Lower leg skin (tissue), 4 donors: ENCODE measurements around the gene CALB2. TPM values are rescaled to one million over a fixed set of nuclear protein-coding genes. Genes with fewer than 3 reads are reported as not detected.
"Not testable (repeated sequence)": the region's sequence is repeated elsewhere in the genome, so short reads cannot be mapped to it uniquely, and the experiment has no call there.

Experiments used
- DNase-seq, 2 donors: peaks; one replicate each; pipeline ENCODE4 v3.0.0-alpha.2; 2019; ENCODE audit warnings: low spot score in 2 of 2
- H3K4me3 ChIP-seq: fragments of 200-600 bp; sonication (generic); 2 replicates; pipeline ENCODE4 v1.5.1; 2017; ENCODE audit warnings: mild to moderate bottlenecking, low read depth; ENCODE audit not compliant: poor library complexity, severe bottlenecking
- POLR2A ChIP-seq, 2 donors: fragments of 450-650 bp; IDR thresholded peaks; one replicate each; pipeline ENCODE4 v1.6.1; 2016 to 2017; ENCODE audit warnings: antibody characterized with exemption in 2 of 2, mild to moderate bottlenecking in 1 of 2, moderate library complexity in 1 of 2
- whole genome bisulfite sequencing, 2 donors: methylation state at CpG; one replicate each; pipeline ENCODE4 v1.1.5; 2018; 5-methylcytosine and 5-hydroxymethylcytosine counted together
- intact Hi-C: fragments of 100-400 bp; cut with DNase I; formaldehyde crosslinking; loops from one replicate; pipeline ENCODE4 v1.15.0; 2023; ENCODE audit warnings: low total_unique reads
- total RNA-seq, 4 donors: library from RNA; depleted of rRNA; stranded (reverse); fragments of >200 nt; gene quantifications; one replicate each; pipeline ENCODE4 v1.1.0, GENCODE V29; 2016
- TF ChIP-seq, protein P1 (sequence below), 3 donors: fragments of 450-650 bp; IDR thresholded peaks; one replicate each; pipeline ENCODE4 v1.5.1; 2016; ENCODE audit warnings: antibody characterized with exemption in 3 of 3, mild to moderate bottlenecking in 3 of 3, moderate library complexity in 2 of 3

CALB2 gene, protein sequence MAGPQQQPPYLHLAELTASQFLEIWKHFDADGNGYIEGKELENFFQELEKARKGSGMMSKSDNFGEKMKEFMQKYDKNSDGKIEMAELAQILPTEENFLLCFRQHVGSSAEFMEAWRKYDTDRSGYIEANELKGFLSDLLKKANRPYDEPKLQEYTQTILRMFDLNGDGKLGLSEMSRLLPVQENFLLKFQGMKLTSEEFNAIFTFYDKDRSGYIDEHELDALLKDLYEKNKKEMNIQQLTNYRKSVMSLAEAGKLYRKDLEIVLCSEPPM
- 1 to 10 TPM in 3 of 4 donors, not detected in 1; 3.8 to 5.1 (median 4.1) TPM for total RNA-seq

DNA sequence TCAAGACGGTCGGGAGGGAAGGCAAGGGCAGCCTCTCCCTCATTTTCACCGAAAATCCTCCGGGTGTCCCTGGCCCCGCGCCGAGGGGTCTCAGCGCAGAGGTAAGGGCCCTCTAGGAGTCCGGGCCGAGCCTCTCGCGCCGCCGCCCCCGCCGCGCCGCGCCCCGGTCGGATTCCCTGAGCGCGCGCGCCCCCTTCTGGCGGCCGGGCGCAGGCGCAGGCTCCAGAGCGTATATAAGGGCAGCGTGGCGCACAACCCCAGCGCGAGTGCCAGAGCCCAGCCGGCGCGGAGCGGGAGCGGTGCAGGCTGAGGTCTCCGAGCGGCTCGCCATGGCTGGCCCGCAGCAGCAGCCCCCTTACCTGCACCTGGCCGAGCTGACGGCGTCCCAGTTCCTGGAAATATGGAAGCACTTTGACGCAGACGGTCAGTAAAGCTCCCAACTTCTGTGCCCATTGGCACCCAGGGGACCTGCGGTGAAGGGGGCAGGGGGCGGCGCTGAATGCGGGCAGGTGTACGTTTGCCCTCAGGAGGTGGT lies at the start of gene CALB2:
Gene CALB2 (plus strand): TSS at position 260 of the 535 bp plus-strand sequence. CDS start 70 bp downstream, at position 330.
- intact Hi-C loops, result no loop called here
- 1 to 4% methylated on average over 31 to 37 of the region's 53 CpGs for WGBS, 2 donors
- H3K4me3 ChIP-seq, result no peak within 1 kb of the TSS

DNA sequence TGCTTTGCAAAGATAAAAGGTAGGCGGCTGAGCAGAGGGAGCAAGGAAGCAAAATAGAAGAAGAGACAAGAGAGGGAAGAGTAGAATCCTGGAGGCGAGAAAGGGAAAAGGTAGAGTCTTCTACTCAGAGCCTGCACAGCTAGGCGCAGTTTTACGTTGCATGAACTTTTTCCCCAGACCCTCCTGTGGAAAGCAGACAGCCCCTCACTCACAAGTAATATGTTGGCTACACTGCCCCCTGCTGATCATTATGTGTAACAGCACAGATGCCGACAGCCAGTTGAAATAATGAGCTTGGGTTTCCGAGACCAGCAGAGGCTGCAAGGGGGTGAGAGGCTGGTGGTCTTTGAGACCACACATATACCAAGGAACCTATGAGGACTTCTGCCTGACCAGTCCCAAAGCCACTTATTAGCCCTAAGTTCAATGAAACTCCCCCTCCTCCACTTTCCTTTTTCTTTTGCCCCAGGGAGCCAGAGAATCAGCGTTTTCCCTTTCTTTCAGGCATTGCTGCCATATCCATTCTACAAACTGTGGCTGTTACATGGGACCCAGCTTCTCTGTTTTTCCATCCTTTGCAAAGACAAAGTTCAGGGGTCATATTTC lies 46.9 kb upstream of the CALB2 start:
- 22 to 23% methylated on average over 7 of the region's 7 CpGs for whole genome bisulfite sequencing, 2 donors
- no peak overlapping the region for H3K4me3 ChIP-seq
- intact Hi-C loops, result no loop called here
- DNase-seq, result no peak
- TF ChIP-seq, protein P1, sequence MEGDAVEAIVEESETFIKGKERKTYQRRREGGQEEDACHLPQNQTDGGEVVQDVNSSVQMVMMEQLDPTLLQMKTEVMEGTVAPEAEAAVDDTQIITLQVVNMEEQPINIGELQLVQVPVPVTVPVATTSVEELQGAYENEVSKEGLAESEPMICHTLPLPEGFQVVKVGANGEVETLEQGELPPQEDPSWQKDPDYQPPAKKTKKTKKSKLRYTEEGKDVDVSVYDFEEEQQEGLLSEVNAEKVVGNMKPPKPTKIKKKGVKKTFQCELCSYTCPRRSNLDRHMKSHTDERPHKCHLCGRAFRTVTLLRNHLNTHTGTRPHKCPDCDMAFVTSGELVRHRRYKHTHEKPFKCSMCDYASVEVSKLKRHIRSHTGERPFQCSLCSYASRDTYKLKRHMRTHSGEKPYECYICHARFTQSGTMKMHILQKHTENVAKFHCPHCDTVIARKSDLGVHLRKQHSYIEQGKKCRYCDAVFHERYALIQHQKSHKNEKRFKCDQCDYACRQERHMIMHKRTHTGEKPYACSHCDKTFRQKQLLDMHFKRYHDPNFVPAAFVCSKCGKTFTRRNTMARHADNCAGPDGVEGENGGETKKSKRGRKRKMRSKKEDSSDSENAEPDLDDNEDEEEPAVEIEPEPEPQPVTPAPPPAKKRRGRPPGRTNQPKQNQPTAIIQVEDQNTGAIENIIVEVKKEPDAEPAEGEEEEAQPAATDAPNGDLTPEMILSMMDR (IDR thresholded peaks at IDR 0.05), result peak in 1 of 3 donors; percentile 25
- TF ChIP-seq POLR2A (IDR thresholded peaks at IDR 0.05), result no peak

More for the DNA sequence above, at the start of gene CALB2:
- peak; percentile 34 to 92 for DNase-seq
- TF ChIP-seq, protein P1 (IDR thresholded peaks at IDR 0.05), result no peak
- TF ChIP-seq POLR2A (IDR thresholded peaks at IDR 0.05), result no peak

DNA sequence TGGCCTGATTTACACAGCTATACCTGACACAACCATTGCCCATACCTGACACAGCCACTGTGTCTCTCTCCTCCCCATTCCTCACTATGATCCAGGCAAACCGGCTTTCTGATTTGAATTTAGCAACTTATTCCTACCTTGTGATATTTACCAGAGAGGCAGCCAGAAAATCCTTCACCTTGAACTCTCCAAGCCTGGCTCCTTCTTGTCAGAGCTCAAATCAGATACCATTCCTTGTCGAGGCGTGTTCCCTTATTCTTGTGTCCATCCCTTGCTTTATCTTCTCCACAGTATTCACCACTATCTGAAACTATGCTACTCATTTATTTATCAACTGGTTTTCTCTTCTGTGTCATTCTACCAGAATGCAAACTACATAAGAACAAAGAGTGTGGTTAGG lies 44.9 kb upstream of the CALB2 start:
- H3K4me3 ChIP-seq, intact Hi-C loops, DNase-seq: not testable (repeated sequence)
- WGBS, 2 donors, result 67 to 74% methylated on average over 3 of the region's 3 CpGs

DNA sequence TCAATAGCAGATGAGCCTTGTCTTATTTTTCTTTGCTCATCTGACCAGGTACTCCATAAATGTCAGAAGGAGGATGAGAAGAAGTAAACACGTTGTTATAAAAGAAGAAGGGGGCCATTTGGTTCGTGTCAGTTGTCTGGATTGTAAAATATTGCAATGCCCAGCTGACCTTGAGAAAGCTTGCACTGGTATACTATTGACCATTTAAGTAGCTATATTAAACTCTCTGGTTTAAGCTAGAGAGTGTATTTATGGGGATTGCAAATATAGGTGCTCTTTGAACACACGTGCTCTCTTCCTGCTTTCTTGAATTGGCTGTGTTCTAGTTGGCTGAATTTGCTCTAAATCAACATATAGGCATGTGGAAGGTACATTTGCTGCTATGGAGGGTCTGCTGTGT lies 43.3 kb upstream of the CALB2 start:
- no peak for TF ChIP-seq POLR2A (IDR thresholded peaks at IDR 0.05)
- TF ChIP-seq, protein P1 (IDR thresholded peaks at IDR 0.05), result no peak
- intact Hi-C loops, result no loop called here
- DNase-seq, result no peak
- H3K4me3 ChIP-seq, result no peak overlapping the region
- WGBS, 2 donors, result 24 to 36% methylated on average over 3 of the region's 3 CpGs

DNA sequence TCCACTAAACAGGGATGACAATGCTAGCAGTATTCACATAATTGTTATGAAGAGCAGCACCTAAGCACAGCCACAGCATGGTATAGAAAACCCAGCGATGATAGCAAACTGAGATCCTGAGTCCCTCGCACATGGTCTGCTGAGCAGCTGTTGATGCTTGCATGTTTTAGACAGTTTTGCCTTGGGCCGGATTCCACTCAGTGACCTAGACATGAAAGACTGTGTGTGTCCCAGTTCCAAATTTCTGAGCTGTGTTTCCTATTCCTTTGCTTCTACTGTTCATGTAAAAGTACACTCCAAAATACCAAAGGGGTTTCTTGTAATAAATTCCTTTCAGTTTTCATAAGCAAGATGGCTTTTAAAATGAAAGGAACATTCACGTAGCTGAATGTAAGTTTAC lies 38.5 kb upstream of the CALB2 start:
- 52 to 75% methylated on average over 4 of the region's 4 CpGs for WGBS, 2 donors
- TF ChIP-seq POLR2A (IDR thresholded peaks at IDR 0.05), result no peak
- TF ChIP-seq, protein P1 (IDR thresholded peaks at IDR 0.05), result no peak

DNA sequence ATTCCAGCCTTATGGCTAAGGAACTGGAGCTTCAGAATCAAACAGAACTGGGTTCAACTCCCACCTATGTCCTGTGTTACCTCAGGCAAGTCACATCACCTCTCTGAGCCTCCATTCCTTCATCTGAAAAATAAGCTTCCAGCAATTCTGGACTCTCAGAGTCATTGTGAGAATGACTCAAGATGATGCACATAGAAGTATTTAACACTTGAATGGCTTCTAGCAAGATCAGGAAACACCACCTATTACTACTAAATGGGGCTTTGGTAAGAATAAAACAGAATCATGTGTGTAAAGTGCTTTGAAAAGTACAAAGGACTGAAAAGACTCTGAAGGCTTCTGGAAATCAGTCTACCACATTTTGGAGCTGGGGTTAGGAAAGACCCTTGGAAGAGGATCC lies 30.8 kb upstream of the CALB2 start:
- no peak for DNase-seq
- TF ChIP-seq POLR2A (IDR thresholded peaks at IDR 0.05), result no peak
- TF ChIP-seq, protein P1 (IDR thresholded peaks at IDR 0.05), result no peak
- intact Hi-C loops, result no loop called here
- H3K4me3 ChIP-seq, result no peak overlapping the region

More for the DNA sequence above, 38.5 kb upstream of the CALB2 start:
- no peak overlapping the region for H3K4me3 ChIP-seq
- no peak for DNase-seq
- intact Hi-C loops, result no loop called here
